ENCODE results near the gene TEX44.
"Not testable (repeated sequence)": the region's sequence is repeated elsewhere in the genome, so short reads cannot be mapped to it uniquely, and the experiment has no call there.

Gene TEX44

DNA sequence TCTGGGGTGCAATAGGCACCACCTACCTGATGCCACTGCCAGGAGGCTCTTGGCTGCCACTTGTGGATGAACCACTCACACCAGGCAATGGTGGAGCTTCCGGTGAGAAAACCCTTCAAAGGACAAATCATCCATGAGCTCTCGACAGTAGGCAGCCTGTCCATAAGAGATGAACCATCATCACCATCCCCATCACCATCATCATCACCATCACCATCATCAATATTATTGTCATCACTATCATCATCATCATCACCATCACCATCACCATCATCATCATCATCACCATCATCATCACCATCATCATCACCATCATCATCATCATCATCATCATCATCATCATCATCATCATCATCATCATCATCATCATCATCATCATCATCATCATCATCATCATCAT lies 14.0 kb upstream of the TEX44 start:
- not testable (repeated sequence) for H3K4me3 ChIP-seq (ENCODE audit: low read length); H2AFZ ChIP-seq (ENCODE audit: low read depth, low read length); H3K27me3 ChIP-seq (ENCODE audit: insufficient read depth, low read length); H3K36me3 ChIP-seq (ENCODE audit: insufficient read depth, low read length); H3K9me3 ChIP-seq (ENCODE audit: low read length)
- H3K4me1 ChIP-seq (ENCODE audit: insufficient read depth, low read length) = peaks cover 10% of the 10 kb centered on the region

DNA sequence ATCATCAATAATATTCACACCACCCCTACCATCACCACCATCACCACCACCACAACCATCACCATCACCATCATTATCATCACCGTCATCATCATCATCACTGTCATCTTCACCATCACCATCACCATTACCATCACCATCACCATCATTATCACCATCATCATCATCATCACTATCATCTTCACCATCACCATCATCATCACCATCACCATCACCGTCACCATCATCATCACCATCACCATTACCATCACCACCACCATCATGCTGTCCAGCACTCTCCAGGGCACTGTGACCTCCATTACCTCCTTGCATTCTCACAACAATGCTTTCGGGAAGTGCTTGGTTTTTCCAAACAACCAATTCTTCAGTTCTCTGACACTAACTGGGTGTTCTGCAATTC lies 13.1 kb upstream of the TEX44 start:
- no peak overlapping the region for H2AFZ ChIP-seq (ENCODE audit: low read depth, low read length)
- H3K4me3 ChIP-seq (ENCODE audit: low read length) = no peak overlapping the region
- H3K9me3 ChIP-seq (ENCODE audit: low read length) = no peaks in the 10 kb centered on the region
- H3K4me1 ChIP-seq (ENCODE audit: insufficient read depth, low read length) = peaks cover 10% of the 10 kb centered on the region
- H3K36me3 ChIP-seq (ENCODE audit: insufficient read depth, low read length) = no peaks in the 10 kb centered on the region
- H3K27me3 ChIP-seq (ENCODE audit: insufficient read depth, low read length) = no peaks in the 10 kb centered on the region

DNA sequence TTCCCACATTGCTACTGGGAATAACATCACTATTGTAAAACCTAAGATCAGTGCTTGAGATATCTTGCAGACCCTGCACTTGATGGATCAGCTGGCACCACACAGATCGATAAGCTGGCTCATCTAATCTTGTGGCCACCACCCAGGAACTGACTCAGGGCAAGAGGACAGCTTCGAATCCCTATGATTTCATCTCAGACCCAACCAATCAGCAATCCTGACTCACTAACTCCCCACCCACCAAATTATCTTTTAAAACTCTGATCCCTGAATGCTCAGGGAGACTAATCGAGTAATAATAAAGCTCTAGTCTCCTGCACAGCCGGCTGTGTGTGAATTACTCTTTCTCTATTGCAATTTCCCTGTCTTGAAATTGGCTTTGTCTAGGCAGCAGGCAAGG lies 11.3 kb upstream of the TEX44 start:
- Histone ChIP-seq H2AFZ (ENCODE audit: low read depth, low read length) (no peak overlapping the region), H3K9me3 (ENCODE audit: low read length) (no peaks in the 10 kb centered on the region), H3K4me1 (ENCODE audit: insufficient read depth, low read length) (peaks cover 7% of the 10 kb centered on the region), H3K36me3 (ENCODE audit: insufficient read depth, low read length) (no peaks in the 10 kb centered on the region), H3K4me3 (ENCODE audit: low read length) (no peak overlapping the region), H3K27me3 (ENCODE audit: insufficient read depth, low read length) (no peaks in the 10 kb centered on the region)

DNA sequence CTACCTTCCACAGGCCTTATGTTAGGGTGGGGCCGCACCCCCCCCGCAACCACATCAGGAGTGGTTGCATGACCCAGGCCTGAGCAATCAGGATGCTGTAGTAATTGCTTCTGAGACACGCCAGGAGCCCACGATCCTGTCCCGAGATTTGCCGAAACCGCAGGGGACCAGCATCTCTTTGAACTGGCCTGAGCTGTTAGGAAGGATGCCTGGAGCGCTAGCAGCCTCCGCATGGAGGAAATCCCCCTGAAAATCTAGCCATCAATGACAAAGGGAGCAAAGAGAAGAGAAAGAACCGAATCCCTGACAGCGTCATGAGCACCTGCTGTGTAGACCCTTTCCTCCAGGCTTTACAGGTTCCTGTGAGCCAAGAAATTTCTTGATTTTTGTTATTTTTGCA lies 8.7 kb upstream of the TEX44 start:
- Histone ChIP-seq H3K9me3 (ENCODE audit: low read length) (no peaks in the 10 kb centered on the region), H3K4me3 (ENCODE audit: low read length) (no peak overlapping the region), H3K36me3 (ENCODE audit: insufficient read depth, low read length) (no peaks in the 10 kb centered on the region), H3K4me1 (ENCODE audit: insufficient read depth, low read length) (no peaks in the 10 kb centered on the region), H2AFZ (ENCODE audit: low read depth, low read length) (peak overlapping the region; percentile 14), H3K27me3 (ENCODE audit: insufficient read depth, low read length) (no peaks in the 10 kb centered on the region)

DNA sequence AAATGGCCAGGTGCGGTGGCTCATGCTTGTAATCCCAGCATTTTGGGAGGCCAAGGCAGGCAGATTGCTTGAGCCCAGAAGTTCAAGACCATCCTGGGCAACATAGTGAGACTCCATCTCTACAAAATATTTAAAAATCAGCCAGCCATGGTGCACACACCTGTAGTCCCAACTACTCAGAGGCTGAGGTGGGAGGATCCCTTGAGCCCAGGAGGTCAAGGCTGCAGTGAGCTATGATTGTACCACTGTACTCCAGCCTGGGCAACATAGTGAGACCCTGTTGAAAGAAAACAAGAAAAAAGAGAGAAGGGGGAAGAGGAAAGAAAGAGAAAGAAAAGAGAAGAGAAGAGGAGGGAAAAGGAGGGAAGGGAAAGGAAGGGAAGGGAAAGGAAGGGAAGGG lies 4.9 kb upstream of the TEX44 start:
- H3K9me3 ChIP-seq (ENCODE audit: low read length); H3K36me3 ChIP-seq (ENCODE audit: insufficient read depth, low read length); H3K4me3 ChIP-seq (ENCODE audit: low read length); H3K4me1 ChIP-seq (ENCODE audit: insufficient read depth, low read length); H2AFZ ChIP-seq (ENCODE audit: low read depth, low read length); H3K27me3 ChIP-seq (ENCODE audit: insufficient read depth, low read length): not testable (repeated sequence)

DNA sequence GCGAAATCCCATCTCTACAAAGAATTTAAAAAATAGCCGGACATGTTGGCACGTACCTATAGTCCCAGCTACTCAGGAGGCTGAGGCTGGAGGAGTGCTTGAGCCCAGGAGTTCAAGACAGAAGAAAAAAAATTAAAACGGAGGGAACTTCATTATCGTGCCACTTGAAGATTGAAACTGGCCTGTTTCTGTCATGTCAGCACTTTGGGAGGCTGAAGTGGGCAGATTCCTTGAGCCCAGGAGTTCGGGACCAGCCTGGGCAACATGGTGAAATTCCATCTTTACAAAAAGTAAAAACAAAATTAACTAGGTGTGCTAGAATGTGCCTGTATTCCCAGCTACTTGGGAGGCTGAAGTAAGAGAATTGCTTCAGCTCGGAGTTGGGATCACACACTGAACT lies 3.0 kb upstream of the TEX44 start:
- Histone ChIP-seq H2AFZ (ENCODE audit: low read depth, low read length) (no peak overlapping the region), H3K4me1 (ENCODE audit: insufficient read depth, low read length) (peaks cover 6% of the 10 kb centered on the region), H3K9me3 (ENCODE audit: low read length) (no peaks in the 10 kb centered on the region), H3K4me3 (ENCODE audit: low read length) (no peak overlapping the region), H3K36me3 (ENCODE audit: insufficient read depth, low read length) (no peaks in the 10 kb centered on the region), H3K27me3 (ENCODE audit: insufficient read depth, low read length) (peaks cover 6% of the 10 kb centered on the region)

DNA sequence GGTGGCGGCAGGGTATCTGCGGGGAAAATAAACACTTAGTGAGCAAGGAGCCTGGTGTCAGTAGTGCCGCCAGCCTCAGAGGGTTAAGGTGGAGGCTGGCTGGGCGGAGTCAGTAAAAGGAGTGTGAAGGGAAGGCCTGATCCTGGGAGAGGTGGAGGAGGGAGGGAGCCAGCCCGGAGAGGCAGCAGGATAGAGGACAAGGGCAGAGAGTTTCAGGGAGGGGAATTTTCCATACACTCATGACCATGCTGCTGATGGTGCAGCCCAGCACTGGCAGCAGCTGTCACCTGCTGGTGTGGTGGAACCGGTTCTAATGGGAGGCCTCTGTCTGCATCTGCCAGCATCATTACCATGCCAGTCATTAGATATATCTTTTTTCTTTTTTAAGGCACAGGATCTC lies 2.0 kb upstream of the TEX44 start:
- no peaks in the 10 kb centered on the region for H3K36me3 ChIP-seq (ENCODE audit: insufficient read depth, low read length)
- peaks cover 6% of the 10 kb centered on the region for H3K4me1 ChIP-seq (ENCODE audit: insufficient read depth, low read length)
- no peak overlapping the region for H3K4me3 ChIP-seq (ENCODE audit: low read length)
- peaks cover 6% of the 10 kb centered on the region for H3K27me3 ChIP-seq (ENCODE audit: insufficient read depth, low read length)
- H2AFZ ChIP-seq (ENCODE audit: low read depth, low read length) = no peak overlapping the region
- no peaks in the 10 kb centered on the region for H3K9me3 ChIP-seq (ENCODE audit: low read length)

DNA sequence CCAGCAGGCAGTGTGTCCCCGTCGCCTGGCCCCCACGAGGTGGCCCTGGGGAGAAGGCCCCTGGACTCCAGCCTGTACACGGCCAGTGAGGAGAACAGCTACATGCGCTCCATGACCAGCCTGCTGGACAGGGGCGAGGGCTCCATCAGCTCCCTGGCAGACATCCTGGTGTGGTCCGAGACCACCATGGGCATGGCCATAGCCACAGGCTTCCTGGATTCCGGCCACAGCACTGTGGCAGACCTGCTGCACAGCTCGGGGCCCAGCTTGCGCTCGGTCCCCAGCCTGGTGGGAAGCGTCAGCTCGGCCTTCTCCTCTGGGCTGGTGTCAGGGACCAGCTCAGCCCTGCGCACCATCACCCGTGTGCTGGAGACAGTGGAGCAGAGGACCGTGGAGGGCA lies 1.0 kb downstream of the TEX44 start:
- H2AFZ ChIP-seq (ENCODE audit: low read depth, low read length) = no peak overlapping the region
- H3K36me3 ChIP-seq (ENCODE audit: insufficient read depth, low read length) = no peaks in the 10 kb centered on the region
- peaks cover 6% of the 10 kb centered on the region for H3K4me1 ChIP-seq (ENCODE audit: insufficient read depth, low read length)
- H3K9me3 ChIP-seq (ENCODE audit: low read length) = no peaks in the 10 kb centered on the region
- no peak overlapping the region for H3K4me3 ChIP-seq (ENCODE audit: low read length)
- peaks cover 6% of the 10 kb centered on the region for H3K27me3 ChIP-seq (ENCODE audit: insufficient read depth, low read length)

DNA sequence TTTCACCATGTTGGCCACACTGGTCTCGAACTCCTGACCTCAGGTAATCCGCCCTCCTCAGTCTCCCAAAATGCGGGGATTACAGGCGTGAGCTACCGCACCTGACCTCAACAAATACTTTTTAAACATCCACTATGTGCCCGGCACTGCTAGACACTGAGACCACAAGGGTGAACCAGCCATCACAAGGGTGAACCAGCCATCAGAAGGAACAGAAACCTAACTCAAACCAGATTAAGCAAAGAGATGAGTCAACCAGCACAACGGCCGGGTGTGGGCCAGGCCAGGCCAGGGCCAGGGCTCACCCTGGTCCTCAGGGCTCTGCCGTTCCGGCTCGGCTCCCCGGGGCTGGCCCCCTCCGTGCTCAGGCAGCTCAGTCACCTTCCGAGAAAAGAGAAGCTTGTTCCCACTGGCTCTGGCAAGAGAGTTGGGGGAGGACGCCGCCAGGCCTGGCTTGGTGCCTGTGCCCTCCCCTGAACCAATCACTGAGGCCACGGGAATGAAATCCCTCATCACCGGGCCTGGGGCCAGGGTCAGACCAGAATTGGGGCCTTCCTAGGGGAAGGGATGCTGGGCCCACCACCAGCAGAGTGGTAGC lies 4.4 kb downstream of the TEX44 start:
- Histone ChIP-seq H2AFZ (ENCODE audit: low read depth, low read length) (no peak overlapping the region), H3K4me3 (ENCODE audit: low read length) (no peak overlapping the region), H3K9me3 (ENCODE audit: low read length) (no peaks in the 10 kb centered on the region), H3K27me3 (ENCODE audit: insufficient read depth, low read length) (peaks cover 6% of the 10 kb centered on the region), H3K36me3 (ENCODE audit: insufficient read depth, low read length) (no peaks in the 10 kb centered on the region), H3K4me1 (ENCODE audit: insufficient read depth, low read length) (peaks cover 3% of the 10 kb centered on the region)

DNA sequence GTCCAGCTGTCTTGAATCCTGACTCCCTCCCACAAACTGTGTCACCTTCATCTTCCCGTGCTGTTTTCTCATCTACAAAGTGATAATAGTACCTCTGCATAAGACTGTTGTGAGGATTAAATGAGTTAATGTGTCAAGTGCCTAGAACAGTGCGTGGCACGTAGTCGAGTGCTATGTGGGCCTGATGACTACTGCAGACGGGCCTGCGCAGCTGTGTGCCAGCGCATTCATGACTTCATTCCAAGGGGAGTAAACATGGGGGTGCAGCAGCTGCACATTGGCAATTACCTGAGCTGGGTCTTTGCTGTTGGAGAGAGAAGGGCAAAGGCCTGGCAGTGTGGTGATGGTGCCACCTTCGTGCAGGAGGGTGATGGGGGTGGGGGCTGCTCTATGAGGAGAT lies 5.0 kb downstream of the TEX44 start:
- no peaks in the 10 kb centered on the region for H3K9me3 ChIP-seq (ENCODE audit: low read length)
- no peaks in the 10 kb centered on the region for H3K36me3 ChIP-seq (ENCODE audit: insufficient read depth, low read length)
- H3K4me3 ChIP-seq (ENCODE audit: low read length) = no peak overlapping the region
- peaks cover 6% of the 10 kb centered on the region for H3K27me3 ChIP-seq (ENCODE audit: insufficient read depth, low read length)
- no peak overlapping the region for H2AFZ ChIP-seq (ENCODE audit: low read depth, low read length)
- peaks cover 3% of the 10 kb centered on the region for H3K4me1 ChIP-seq (ENCODE audit: insufficient read depth, low read length)

DNA sequence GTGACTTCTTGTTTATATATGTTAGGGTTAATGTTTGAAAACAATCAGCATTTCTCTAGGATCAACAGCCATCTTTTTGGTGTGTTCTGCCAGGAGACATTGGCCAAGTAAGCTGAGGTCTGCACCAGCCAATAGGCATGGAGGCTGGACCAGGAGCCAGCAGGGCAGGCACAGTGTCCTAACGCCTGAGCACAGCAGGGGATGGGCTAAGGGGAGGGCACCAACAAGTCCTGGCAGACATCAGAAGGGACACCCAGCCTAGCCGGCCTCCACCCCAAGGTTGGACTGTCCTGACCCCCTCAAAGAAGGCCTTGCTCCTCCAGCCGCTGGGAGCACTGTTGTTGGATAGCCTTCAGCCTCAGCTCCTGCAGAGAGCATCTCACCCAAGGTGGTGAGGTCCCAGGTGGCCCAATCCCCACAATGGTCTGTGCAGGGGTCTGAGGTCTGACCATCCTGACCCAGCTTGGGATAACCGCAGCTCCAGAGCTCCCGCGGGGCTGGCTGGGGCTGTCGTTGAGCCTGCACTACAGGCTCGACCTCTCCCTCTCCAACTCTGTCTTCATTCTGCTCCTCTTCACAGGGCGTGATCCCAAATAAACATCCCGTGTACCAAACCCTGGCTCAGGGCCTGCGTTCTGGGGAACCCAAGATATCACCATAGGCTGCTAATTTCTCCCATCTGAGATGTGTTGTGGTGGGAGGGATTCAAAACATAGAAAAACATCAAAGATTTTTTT lies 8.1 kb downstream of the TEX44 start:
- Histone ChIP-seq H3K36me3 (ENCODE audit: insufficient read depth, low read length) (no peaks in the 10 kb centered on the region), H2AFZ (ENCODE audit: low read depth, low read length) (no peak overlapping the region), H3K4me1 (ENCODE audit: insufficient read depth, low read length) (peaks cover 29% of the 10 kb centered on the region), H3K9me3 (ENCODE audit: low read length) (no peaks in the 10 kb centered on the region), H3K4me3 (ENCODE audit: low read length) (no peak overlapping the region), H3K27me3 (ENCODE audit: insufficient read depth, low read length) (no peaks in the 10 kb centered on the region)

DNA sequence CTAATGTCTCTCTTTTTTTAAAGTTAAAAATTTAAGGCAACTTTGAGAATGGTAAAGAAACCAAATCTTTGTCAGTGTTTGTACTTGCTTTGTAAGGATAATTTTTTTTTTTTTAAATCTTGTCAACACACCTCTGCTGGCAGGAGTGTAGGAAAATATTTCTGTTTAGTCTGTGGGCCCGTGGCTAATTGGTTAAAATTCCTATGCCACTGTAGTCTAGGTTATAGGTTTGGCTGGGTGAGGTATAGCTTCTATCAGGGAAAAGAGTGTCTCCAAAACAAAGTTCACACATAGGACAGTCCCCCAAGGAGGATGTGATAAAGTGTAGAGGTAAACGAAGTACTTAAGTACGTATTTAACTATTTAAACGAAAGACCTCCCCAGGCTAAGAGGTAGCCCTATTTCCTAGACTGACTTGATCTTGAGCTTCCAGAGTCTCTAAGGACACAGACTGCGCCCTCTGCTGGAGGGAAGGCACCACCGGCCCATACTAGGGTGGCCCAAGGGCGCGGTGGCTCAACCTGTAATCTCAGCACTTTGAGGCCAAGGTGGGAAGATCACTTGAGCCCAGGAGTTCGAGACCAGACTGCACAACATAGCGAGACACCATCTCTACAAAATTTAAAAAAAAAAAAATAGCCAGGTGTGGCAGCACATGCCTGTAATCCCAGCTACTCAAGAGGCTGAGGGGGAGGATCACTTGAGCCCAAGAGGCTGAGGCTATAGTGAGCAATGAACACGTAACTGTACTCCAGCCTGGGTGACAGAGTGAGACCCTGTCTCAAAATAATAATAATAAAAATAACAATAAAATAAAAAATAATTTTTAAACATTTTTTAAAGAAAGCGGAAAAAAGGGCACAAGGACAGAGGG lies 8.9 kb downstream of the TEX44 start:
- H3K9me3 ChIP-seq (ENCODE audit: low read length) = no peaks in the 10 kb centered on the region
- H2AFZ ChIP-seq (ENCODE audit: low read depth, low read length) = no peak overlapping the region
- no peak overlapping the region for H3K4me3 ChIP-seq (ENCODE audit: low read length)
- H3K36me3 ChIP-seq (ENCODE audit: insufficient read depth, low read length) = no peaks in the 10 kb centered on the region
- peaks cover 34% of the 10 kb centered on the region for H3K4me1 ChIP-seq (ENCODE audit: insufficient read depth, low read length)
- H3K27me3 ChIP-seq (ENCODE audit: insufficient read depth, low read length) = no peaks in the 10 kb centered on the region

DNA sequence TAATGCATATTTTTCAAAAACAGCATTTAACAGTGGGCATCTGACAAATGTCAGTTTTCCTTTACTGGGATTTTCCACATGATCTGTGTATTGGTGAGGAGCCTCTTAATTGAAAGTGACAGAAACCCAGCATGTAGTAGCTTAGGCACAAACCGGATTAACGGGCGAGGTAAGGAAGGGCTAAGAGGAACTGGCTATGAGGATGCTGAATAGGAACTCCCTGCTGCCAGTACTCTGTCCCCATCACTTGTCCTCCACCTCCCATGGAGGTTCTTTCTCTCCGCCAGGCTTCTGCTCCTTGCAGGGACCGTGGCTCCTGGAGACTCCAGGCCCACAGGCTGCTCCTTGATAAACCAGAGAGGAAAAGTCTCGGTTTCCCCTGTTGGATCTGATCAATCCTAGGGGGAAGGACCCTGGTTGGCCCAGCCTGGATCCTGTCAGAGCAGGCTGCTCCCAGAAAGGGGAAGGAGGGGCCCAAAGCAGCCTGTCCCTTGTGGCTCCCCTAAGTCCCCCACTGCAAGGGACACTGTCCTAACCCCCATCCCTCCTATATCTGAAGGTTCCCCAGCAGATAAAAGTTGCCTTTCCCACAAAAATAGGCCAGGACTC lies 10.3 kb downstream of the TEX44 start:
- Histone ChIP-seq H3K4me1 (ENCODE audit: insufficient read depth, low read length) (peaks cover 34% of the 10 kb centered on the region), H2AFZ (ENCODE audit: low read depth, low read length) (no peak overlapping the region), H3K27me3 (ENCODE audit: insufficient read depth, low read length) (no peaks in the 10 kb centered on the region), H3K4me3 (ENCODE audit: low read length) (no peak overlapping the region), H3K9me3 (ENCODE audit: low read length) (no peaks in the 10 kb centered on the region), H3K36me3 (ENCODE audit: insufficient read depth, low read length) (no peaks in the 10 kb centered on the region)
